NCI-H146 treated with DMSO at 0.1 percent for 48 hours (cell line): ENCODE results near the gene LDLRAD2.
"Not testable (repeated sequence)": the region's sequence is repeated elsewhere in the genome, so short reads cannot be mapped to it uniquely, and the experiment has no call there.

ENCODE experiments used
- DNase-seq: peaks from one replicate; lab custom pipeline; 2025; ENCODE audit not compliant: unreplicated experiment; lab: John Stamatoyannopoulos, UW

The LDLRAD2 gene

DNA sequence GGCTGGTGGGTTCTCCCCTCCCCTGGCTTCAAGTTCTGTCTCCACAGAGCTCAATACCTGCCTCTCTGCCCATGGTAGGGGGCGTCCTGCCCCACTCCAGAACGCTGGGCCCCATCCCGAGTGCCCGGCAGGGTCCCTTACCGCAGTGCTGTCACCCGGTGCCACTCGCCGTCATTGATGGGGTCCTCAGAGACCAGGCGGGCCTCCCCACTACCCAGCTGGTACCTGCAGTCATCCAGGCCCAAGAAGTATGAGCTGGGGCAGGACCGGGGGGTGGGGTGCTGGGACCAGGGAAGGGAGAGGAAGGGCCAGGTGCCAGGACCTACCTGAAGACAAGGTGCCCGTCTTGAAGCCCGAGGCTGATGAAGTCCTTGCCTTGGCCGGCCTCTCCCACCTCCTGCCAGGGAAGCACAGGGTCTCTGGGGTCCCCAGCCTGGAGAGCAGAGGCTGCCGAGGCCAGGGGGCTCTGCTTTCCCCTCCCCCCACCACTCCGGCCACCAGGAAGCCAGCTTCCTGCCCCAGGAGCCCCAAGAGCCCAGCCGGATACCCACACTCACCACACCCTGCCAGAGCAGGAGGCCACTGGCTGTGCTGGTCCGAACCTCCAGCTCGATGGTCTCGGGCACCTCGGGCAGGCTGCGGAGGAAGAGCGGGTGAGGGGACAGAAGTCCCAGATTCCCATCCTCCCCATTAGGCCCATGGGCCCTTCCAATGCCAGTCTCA lies 12.1 kb downstream of the LDLRAD2 start:
- no peak for DNase-seq

DNA sequence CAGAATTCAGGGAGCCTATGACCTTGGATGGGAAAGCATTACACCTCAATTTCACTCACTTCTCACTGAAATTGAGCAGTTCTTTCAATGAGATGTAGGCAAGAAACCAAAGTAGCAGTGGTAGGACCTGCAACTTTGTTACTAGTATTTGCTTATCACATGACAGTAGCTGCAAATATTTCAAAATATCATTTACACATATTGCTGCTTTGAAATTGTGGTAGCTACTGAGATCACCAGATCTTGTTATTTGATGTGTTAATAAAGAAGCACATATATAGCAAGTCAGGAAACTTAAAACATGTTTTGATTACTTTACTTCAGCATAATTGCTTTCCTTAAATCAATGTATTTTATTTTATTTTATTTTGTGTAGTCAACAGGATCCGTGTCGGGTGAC lies 12.9 kb downstream of the LDLRAD2 start:
- no peak for DNase-seq

DNA sequence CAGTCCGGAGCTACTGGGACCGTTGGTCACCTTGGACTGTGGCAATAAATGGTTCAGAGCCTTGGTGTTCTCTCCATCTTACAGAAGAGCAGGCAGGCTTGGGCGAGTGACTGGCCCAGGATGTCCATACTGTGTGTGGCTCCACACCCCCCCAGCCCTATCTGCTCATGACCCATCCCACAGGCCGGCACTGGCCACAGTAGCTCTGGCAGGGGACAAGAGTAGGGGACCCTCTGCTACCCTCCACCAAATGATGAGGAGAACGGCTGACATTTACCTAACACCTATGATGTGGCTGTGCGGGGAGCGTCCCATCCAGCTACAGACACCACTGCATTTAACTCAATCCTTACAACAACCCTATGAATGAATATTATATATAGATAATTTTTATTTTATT lies 13.3 kb downstream of the LDLRAD2 start:
- DNase-seq, result no peak

DNA sequence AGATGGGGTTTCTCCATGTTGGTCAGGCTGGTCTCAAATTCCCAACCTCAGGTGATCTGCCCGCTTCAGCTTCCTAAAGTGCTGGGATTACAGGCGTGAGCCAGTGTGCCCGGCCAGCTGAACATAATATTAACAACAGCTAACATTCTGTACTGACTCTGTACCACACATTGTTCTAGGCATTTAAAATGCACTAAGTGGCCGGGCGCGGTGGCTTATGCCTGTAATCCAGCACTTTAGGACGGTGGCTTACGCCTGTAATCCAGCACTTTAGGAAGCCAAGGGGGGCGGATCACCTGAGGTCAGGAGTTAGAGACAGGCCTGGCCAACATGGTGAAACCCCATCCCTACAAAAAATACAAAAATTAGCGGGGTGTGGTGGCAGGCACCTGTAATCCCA lies 14.6 kb downstream of the LDLRAD2 start:
- not testable (repeated sequence) for DNase-seq

DNA sequence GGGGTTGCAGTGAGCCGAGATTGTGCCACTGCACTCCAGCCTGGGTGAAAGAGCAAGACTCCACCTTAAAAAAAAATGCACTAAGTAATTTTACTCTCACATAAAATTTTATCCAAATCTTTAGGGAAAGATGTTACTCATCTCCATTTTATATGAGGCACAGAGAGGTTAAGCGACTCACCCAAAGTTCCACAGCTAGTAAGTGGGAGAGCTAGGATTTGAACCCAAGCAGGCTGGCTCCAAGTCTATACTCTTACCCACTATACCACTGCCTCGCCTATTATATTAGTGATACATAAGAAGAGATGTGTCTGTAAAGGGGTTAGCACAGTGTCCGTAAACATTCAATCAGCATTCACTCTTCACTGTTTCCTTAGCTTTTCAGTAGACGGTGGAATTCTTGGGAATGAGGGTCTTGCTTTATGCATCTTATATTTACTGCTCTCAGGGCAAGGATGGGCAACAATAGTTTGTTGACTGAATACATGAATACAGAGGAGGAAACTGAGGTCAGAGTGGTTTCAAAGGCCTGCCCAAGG lies 15.1 kb downstream of the LDLRAD2 start:
- DNase-seq, result no peak

DNA sequence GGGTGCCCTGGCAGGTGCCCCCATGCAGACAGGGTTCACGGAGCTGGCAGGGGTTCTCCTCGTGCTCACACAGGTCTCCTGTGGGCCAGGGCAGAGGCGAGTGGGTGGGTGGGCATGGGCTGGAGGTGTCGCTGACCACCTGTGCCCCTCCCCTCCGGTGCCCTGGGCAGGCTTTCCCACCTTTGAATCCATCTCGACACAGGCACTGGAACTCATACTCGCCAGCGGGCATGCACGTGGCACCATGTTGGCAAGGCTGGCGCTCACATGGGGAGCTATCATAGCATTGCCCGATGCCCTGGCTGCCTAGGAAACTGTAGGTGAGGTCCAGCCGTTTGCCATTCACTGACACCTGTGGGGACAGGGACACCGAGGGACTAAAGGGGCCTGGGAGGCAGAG lies 16.0 kb downstream of the LDLRAD2 start:
- DNase-seq, result no peak

DNA sequence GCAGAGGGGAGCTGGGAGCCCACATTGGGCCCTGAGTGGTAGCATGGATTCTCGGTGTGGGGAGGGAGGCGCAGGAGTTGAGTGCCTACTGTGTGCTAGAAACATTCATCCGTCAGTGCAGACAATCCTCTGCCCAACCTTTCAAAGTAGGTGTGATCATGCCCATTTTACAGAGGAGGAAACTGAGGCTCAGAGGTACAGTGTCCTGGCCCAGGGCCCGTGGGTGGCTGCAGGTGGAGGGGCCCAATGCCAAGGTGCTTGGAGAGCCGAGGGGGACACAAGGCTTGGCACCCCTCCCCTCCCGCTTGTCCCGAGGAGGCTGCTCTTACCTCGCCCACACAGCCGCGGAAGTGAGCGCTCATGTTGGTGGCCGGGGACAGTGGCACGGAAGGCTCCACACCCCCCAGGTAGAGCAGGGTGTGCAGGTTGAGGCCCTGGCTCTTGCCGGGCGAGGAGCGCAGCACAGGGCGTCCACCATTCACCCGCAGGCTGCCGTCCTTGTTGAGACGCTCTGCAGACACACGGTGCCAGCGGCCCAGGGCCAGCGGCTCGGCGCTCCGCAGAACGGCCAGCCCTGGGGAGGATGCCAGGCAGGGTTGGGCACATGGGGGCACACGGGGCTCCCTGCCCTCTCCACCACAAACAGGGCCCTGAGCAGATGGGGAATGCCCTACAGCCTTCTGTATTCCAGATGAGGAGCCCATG lies 16.6 kb downstream of the LDLRAD2 start:
- no peak for DNase-seq

DNA sequence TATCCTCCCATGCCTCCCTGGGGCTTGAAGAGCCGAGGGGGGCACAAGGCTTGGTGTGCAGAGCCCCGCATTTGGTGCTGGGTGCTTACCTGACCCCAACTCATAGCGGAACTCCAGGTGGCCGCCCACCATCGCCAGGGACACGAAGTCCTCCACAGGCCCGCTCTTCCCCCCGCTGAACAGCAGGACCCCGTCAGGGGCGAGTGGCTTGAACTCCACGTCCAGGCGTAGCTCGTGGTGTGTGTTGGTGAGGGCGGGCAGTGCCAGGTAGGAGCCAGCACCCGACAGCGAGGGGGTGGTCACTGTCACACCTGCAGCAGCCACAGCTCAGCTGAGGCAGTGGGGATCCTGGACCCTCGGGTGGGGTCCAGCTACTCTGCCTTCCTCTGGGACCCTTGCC lies 17.2 kb downstream of the LDLRAD2 start:
- DNase-seq, result no peak

DNA sequence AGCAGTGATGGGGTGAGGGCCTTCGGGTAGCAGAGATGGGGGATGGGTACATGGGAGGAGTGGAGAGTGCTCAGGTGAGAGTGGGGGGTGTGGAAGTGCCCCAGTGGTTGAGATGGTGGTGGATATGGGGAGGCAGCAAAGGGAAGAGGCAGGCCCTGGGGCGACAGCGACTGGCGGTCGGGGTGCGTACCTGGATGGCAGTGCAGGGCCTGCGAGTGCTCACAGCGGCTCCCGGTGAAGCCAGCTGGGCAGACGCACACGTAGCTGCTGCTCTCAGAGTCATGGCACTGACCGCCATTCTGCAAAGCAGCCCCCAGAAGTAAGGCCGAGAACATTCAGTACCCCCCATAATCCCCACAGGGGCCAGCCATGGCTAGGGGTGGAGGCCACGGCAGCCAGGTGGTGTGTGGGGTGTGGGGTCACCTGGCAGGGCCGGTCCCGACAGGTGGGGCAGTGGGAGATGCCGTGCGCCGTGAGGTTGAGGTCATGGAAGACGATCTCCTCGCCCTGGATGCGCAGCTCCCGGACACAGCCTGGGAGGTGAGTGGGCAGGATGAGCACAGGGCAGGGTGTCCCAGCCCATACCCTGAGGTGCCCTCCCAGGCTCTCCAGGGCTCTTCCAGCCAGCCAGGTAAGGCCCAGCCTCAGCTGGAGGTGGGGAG lies 18.9 kb downstream of the LDLRAD2 start:
- DNase-seq, result no peak

DNA sequence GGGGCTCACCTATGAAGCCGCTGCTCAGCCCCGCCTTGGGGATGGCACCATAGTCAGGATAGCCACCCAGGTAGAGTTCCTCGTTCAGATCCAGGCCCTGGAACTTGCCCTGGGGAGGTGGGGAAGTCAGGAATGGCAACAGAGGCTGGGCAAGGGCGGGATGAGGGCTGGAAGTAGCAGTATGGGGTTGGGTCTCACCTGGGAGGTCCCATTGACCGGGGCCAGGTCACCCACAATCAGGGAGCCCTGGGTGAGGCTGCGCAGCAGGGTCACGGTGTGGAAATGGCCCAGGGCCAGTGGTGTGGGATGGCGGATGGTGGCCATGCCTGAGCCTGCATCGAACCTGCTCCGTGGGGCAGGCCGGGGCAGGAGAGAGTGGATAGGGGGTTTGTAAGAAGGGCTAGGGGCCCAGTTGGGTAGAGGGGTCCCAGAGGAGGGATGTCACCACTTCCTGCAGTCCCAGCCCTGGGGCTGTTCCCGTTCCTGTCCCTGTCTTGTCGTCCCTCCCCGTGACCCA lies 19.4 kb downstream of the LDLRAD2 start:
- no peak for DNase-seq

DNA sequence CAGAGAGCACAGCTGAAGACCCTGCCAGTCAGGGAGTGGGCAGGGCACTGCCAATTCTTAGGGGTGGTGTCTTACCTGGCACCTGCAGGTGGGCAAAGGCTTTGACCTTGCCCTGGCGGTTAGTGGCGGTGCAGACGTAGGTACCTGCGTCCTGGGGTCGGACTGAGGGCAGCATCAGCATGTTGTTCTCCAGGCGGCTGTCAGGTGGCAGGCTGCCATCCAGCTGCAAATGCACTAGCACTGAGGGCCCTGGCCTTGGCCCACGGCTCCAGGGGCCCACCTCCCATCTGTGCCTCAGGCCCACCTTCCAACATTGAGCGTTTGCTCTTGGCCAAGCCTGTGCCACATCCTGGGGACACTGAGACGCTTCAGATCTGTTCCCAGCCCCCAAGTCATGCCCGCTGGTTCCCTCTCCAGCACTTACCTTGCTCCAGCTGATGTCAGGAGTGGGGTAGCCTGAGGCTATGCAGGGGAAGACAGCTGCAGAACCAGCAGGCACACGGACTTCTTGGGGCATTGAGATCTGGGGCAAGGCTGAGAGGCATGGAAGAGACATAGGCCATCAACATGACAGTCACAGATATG lies 21.4 kb downstream of the LDLRAD2 start:
- DNase-seq, result no peak

DNA sequence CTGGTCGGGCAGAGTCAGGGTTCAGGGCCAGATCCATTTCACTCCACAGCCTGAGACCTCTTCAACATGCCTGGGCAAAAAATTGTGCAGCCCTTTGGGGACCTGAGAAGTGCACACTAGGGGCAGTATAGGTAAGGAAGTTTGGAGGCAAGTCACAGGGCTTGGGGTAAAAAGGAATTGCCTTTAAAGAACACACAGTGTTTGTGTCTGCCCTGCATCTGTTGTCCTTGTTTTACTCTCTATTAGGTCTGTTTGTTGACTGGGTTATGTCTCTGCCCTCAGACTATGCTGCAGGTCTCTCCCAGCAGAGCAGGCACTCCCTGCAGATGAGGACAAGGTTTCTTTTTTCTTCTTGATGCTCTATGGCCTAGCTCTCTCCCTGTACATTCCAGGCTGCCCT lies 22.0 kb downstream of the LDLRAD2 start:
- no peak for DNase-seq

DNA sequence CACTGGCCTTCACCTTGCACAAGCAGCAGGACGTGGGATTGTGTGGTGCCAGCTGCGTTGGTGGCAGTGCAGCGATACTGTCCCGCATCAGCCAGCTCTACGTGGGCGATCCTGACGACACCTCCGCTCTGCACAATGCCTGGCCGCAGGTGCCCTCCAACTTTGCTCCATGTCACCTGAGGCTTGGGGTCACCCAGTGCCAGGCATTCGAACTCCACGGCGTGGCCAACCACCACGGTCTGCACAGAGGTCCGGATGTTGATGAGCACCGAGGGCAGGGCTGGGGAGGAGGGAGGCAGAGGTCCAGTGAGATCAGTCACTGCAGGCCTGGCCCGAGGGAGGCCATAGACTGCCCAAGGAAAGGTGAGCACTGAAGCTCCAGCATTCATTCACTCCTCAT lies 22.6 kb downstream of the LDLRAD2 start:
- DNase-seq, result no peak

DNA sequence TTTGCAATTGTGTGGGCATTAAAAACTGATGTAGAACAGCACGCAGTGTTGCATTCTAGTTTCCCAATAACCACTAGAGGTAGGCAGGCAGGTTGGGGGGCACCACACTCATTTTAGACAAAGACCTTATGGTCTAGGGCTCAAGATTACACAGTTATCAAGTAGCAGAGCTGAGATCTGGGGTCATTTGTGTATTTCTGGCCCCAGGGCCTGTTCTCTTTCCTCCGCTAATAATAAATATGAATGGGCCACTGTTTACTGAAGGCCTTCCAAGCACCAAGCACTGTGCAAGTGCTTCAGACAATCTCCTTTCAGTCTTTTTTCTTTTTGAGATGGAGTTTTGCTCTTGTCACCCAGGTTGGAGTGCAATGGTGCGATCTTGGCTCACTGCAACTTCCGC lies 23.9 kb downstream of the LDLRAD2 start:
- no peak for DNase-seq

DNA sequence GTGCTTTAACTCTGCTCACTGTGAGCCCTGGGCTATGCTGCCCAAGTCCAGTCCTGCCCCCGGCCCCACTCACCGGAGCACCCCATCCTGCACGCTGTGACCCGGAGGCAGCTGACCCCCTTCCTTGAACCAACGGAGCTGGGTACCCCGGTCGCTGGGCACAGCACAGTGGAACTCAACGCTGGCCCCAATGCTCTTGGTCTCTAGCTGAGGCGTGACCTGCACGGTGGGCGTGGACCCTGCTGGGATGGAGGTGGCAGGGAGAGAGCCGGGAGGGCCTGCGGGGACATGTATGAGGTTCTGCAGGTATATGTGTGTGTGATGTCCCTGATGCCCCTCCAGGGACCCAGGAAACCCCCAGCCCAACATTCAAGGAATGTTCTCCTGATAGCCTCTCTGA lies 24.7 kb downstream of the LDLRAD2 start:
- DNase-seq, result no peak

DNA sequence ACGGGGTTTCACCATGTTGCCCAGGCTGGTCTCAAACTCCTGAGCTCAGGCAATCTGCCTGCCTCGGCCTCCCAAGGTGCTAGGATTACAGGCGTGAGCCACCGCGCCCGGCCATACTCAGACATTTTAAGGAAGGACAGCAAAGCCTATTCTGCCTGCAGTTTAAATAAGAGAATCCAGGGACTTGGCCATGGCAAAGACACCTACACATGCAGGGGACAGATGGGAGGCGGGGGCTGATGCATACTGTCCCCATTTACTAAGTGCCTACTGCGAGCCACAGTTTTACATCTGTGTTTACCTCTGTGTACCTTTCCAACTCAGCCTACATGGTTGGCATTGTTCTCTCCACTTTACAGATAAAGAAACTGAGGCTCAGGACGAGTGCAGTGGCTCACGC lies 25.4 kb downstream of the LDLRAD2 start:
- no peak for DNase-seq

DNA sequence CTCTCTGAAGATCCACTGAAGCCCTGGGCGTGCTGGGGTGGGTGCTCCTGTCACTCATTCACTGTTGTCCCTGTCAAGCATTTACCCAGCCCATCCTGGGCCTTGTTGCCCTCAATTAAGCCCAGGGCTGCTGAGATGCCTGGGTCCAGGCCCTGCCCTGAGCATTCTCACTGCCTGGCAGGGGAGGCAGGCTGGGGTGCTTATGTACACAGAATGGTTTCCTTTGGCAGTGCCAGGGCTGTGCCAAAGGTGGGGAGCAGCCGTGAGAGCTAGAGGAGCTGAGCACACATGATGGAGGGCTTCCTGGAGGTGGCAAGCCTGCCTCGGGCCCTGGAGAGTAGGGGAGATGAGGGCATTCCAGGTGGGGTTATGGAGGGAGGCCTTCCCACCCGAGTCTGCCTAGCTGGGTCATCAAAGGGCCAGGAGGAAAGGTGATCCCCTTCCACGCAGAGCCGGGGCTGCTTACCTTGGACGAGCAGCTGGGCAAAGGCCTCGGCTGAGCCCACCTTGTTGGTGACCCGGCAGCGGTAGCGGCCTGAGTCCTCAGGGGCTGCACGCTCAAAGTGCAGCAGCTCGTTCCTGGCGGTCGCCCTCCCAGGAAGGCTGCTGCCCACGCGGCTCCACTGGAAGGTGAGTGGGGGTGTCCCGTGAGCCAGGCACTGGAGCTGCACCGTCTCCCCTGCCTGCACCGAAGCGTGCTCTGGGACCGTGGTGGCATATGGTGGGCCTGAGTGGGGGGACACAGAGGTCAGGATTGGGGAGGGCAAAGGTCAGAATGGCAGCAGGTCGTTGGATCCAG lies 26.5 kb downstream of the LDLRAD2 start:
- DNase-seq, result no peak

DNA sequence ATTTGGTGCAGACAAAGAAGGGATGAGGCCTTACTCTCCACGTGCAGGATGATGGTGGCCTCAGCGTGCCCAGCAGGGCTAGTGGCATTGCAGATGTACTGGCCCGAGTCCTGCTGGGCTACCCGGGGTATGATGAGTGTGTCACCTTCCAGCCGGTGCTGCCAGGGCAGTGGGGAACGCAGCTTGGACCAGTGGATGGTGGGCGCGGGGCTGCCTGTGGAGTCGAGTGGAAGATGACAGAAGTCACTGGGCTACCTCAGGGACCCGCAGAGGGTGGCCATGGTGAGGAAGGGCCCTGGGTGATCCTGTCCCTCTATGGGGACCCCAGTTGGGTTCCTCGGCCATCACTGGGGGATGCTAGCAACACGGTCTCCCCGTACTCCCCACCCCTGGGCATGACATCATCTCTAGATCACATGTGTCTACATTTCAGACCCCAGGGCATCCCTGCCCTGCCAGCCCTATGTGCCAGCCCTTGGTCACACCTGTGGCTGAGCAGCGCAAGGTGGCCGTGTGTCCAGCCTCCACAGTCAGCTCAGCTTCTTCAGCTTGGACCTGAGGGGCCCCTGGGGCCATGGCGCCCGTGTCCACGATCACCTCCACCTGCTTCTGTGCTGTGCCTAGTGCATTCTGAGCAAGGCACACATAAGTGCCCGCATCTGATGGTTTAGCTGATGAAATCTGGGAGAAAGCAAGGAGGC lies 27.4 kb downstream of the LDLRAD2 start:
- DNase-seq, result no peak

DNA sequence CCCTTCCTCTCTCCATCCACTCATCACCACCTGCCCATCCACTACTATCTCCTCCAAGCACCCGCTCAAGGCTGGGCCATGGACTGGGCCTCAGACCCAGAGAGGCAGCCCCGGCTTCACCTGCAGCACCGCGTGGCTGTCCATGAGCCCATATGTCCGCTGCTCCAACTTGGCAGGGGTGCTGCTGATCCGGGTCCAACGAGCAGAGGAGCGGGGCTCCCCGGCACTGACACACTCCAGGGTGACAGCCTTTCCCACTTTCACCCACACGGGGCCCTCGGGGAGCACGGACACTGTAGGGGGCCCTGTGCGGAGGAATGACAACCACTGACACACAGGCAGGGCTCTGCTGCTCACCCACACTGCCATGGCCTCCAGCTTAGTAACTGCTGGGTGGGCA lies 28.9 kb downstream of the LDLRAD2 start:
- DNase-seq, result no peak

DNA sequence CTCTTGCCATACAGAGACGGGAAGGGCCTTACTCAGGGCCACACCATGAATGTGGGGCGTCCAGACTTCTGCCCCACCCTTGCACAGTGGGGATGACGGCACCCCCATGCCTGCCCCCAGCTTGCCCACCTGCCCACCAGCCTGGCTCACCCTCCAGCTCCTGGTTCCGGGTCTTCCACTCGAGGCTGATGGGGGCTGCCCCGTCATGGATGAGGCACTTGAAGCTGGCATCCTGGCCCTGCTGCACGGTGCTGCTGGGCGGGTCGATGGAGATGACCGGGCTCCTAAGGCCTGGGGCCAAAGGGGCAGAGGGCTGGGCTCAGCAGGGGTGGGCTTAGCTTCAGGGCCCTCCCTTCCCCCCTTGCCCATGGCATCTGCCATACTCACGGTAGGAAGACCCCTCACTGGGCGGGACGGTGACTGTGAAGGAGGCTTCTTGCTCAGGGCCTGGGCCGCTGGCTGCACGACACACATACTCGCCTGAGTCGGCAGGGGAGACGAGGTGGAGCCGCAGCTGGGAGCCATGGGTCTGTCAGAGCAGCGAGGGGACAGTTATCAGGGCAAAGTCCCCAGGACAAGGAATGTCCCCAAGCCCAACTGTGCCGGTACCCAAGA lies 29.9 kb downstream of the LDLRAD2 start:
- no peak for DNase-seq
